Esophagus (tissue), 2 donors: ENCODE measurements around the gene SAA4. TPM values are rescaled to one million over a fixed set of nuclear protein-coding genes. Genes with fewer than 3 reads are reported as not detected.
"Not testable (repeated sequence)": the region's sequence is repeated elsewhere in the genome, so short reads cannot be mapped to it uniquely, and the experiment has no call there.

Experiments
- H3K27ac ChIP-seq, 2 donors: one replicate each; pipeline ENCODE4 v1.5.1; 2013; ENCODE audit warnings: low read depth in 2 of 2, mild to moderate bottlenecking in 2 of 2, inconsistent platforms in 1 of 2, low read length in 1 of 2, moderate library complexity in 1 of 2
- H3K27me3 ChIP-seq, 2 donors: one replicate each; pipeline ENCODE4 v1.6.1; 2013; ENCODE audit warnings: low read length in 2 of 2, control low read depth in 1 of 2, mild to moderate bottlenecking in 1 of 2; ENCODE audit not compliant: insufficient read depth in 2 of 2, control insufficient read depth in 1 of 2
- H3K36me3 ChIP-seq, 2 donors: one replicate each; pipeline ENCODE4 v1.6.1; 2013; ENCODE audit warnings: low read length in 1 of 2; ENCODE audit not compliant: control insufficient read depth in 2 of 2, insufficient read depth in 2 of 2
- H3K4me1 ChIP-seq, 2 donors: one replicate each; pipeline ENCODE4 v1.6.1; 2013; ENCODE audit warnings: low read length in 1 of 2; ENCODE audit not compliant: control insufficient read depth in 2 of 2, insufficient read depth in 2 of 2
- H3K4me3 ChIP-seq, 2 donors: one replicate each; pipeline ENCODE4 v1.5.1; 2013; ENCODE audit warnings: low read length in 2 of 2, mild to moderate bottlenecking in 2 of 2, low read depth in 1 of 2, moderate library complexity in 1 of 2
- H3K9me3 ChIP-seq, 2 donors: one replicate each; pipeline ENCODE4 v1.6.1; 2013; ENCODE audit warnings: mild to moderate bottlenecking in 2 of 2, low read depth in 1 of 2, low read length in 1 of 2, moderate library complexity in 1 of 2; ENCODE audit not compliant: control insufficient read depth in 2 of 2, insufficient read depth in 1 of 2
- WGBS, 2 donors: extraction: QIAGEN DNeasy Blood & Tissue Kit; methylation state at CpG; one replicate each; pipeline ENCODE4 v1.1.7; 2013; 5-methylcytosine and 5-hydroxymethylcytosine counted together
- polyA plus RNA-seq, 2 donors: library from polyadenylated mRNA; stranded (reverse); fragments of 200-250 nt; gene quantifications; one replicate each; pipeline ENCODE4 v1.2.3, GENCODE V29; 2013
- donor health status: healthy with polysubstance abuse.
- donor health status: Bipolar disorder and iron deficiency.

Gene SAA4
- polyA plus RNA-seq, result not detected

- Histone ChIP-seq H3K4me3 (no peak within 1 kb of the TSS), H3K9me3 (no peaks in the 10 kb centered on the region), H3K36me3 (no peaks in the 10 kb centered on the region), H3K4me1 (no peaks in the 10 kb centered on the region), H3K27me3 (no peaks in the 10 kb centered on the region), H3K27ac (no peak within 1 kb of the TSS)
- WGBS, 2 donors, result 65 to 73% methylated on average over 2 of the region's 2 CpGs
These were observed at the start of gene SAA4 for GRCh38 chr11:18236664-18237356. TSS of gene SAA4 (minus strand) at chr11:18236802. CDS start at chr11:18235926, 876 bp downstream.

- H3K4me3 ChIP-seq, result no peak overlapping the region
- H3K27ac ChIP-seq, result no peak overlapping the region
- no peaks in the 10 kb centered on the region for H3K9me3 ChIP-seq
- H3K36me3 ChIP-seq, result peaks cover 8 to 16% of the 10 kb centered on the region in 2 donors
- H3K27me3 ChIP-seq, result no peaks in the 10 kb centered on the region
- WGBS, 2 donors, result 95 to 96% methylated on average over 1 of the region's 1 CpG
- no peaks in the 10 kb centered on the region for H3K4me1 ChIP-seq
These were observed 49.2 kb upstream of the SAA4 start for GRCh38 chr11:18285841-18286240.

DNA sequence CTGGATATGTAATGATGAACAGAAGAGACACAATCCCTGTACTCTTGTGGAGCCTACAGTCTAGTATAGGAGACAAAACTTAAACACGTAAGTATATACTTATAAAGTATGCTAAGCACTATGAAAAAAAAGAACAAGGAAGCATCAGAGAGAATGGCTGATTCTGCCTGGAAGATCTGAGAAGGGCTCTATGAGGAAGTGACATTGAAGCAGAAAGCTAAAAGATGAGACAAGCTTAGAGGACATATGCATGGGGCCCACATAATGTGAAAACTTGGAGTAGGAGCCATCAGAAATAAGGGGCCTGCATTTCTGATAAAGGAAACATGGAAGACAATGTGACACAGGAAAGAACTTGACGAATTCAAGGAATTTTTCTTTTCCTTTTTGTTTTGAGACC lies 46.0 kb upstream of the SAA4 start:
- H3K27ac ChIP-seq, result no peak overlapping the region
- H3K4me3 ChIP-seq, result no peak overlapping the region
- no peaks in the 10 kb centered on the region for H3K4me1 ChIP-seq
- peaks cover 6 to 11% of the 10 kb centered on the region in 2 donors for H3K36me3 ChIP-seq
- 91% methylated on average over 2 of the region's 2 CpGs for WGBS, 2 donors
- no peaks in the 10 kb centered on the region for H3K9me3 ChIP-seq
- H3K27me3 ChIP-seq, result no peaks in the 10 kb centered on the region

DNA sequence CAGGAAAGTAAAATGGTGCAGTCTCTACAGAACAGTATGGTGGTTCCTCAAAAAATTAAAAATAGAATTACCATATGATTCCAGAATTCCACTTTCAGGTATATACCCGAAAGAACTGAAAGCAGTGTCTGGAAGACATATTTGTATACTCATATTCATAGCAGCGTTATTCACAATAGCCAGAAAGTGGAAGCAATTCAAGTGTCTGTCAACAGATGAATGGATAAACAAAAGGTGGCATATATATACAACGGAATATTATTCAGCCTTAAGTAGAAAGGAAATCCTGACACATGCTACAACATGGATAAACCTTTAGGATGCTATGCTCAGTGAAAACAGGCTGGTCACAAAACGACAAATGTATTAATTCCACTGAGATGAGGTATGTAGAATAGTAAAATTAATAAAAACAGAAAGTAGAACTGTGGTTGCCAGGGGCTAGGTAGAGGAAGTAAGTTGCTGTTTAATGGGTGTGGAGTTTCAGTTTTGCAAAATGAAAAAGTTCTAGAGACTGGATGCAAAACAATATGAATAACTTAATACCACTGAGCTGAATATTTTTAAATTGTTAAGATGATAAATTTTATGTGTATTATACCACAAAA lies 43.9 kb upstream of the SAA4 start:
- H3K4me3 ChIP-seq, result no peak overlapping the region
- H3K4me1 ChIP-seq, result no peaks in the 10 kb centered on the region
- H3K27ac ChIP-seq, result no peak overlapping the region
- no peaks in the 10 kb centered on the region for H3K9me3 ChIP-seq
- H3K27me3 ChIP-seq, result no peaks in the 10 kb centered on the region
- peaks cover 2 to 5% of the 10 kb centered on the region in 2 donors for H3K36me3 ChIP-seq
- WGBS, 2 donors, result 71 to 74% methylated on average over 4 of the region's 4 CpGs

GRCh38 chr11:18277565-18278271 lies 41.1 kb upstream of the SAA4 start:
- 90 to 93% methylated on average over 5 of the region's 5 CpGs for WGBS, 2 donors
- peaks cover 2 to 5% of the 10 kb centered on the region in 2 donors for H3K36me3 ChIP-seq
- H3K27me3 ChIP-seq, result no peaks in the 10 kb centered on the region
- H3K9me3 ChIP-seq, result no peaks in the 10 kb centered on the region
- no peak overlapping the region for H3K4me3 ChIP-seq
- H3K4me1 ChIP-seq, result no peaks in the 10 kb centered on the region
- H3K27ac ChIP-seq, result no peak overlapping the region

DNA sequence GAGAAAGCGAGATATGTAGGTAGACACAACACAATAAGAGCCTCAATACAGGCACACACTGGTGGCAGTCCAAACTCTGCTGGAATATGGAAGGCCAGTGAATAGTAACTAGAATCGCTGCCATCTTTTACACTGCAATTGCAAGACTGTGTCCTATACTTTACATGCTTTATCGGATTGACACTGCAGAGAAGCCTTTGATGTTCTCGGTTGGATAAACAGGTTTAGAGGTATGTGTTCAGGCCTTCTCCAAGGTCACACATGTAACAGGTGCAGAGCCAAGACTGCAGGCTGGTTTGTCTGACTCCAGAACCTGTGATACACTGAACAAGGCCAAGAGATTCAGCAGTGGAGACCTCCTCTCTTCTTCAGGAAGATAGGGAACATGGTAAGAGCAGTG lies 34.6 kb upstream of the SAA4 start:
- Histone ChIP-seq H3K4me1 (no peaks in the 10 kb centered on the region), H3K27me3 (no peaks in the 10 kb centered on the region), H3K27ac (no peak overlapping the region), H3K36me3 (no peaks in the 10 kb centered on the region), H3K9me3 (no peaks in the 10 kb centered on the region), H3K4me3 (no peak overlapping the region)
- 62 to 64% methylated on average over 4 of the region's 4 CpGs for WGBS, 2 donors

DNA sequence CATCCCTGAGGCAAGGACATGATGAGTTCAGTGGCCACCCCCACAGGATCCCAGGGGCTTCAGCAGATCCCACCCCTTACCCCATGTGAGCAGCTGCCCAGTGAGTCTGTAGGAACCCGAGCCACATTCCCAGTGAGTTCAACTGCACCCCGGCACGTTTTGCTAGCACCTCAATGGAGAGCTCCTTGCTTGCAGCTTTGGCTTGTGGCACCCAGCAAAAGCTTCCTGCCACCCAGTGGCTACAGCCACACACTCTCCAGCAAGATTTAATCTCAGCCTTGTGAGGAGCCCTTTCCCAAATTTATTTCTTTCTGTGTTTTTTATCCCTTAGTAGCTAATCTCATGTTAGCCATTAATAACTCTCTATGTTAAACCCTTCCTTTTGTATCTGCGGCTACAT lies 33.5 kb upstream of the SAA4 start:
- H3K4me3 ChIP-seq, result no peak overlapping the region
- no peak overlapping the region for H3K27ac ChIP-seq
- WGBS, 2 donors, result 70 to 75% methylated on average over 4 of the region's 4 CpGs
- no peaks in the 10 kb centered on the region for H3K9me3 ChIP-seq
- no peaks in the 10 kb centered on the region for H3K27me3 ChIP-seq
- H3K4me1 ChIP-seq, result no peaks in the 10 kb centered on the region
- no peaks in the 10 kb centered on the region for H3K36me3 ChIP-seq

GRCh38 chr11:18269252-18269651 lies 32.6 kb upstream of the SAA4 start:
- not testable (repeated sequence) for H3K4me1 ChIP-seq, H3K4me3 ChIP-seq, H3K36me3 ChIP-seq, H3K27ac ChIP-seq, H3K27me3 ChIP-seq, H3K9me3 ChIP-seq
- 85 to 91% methylated on average over 2 to 3 of the region's 5 CpGs for WGBS, 2 donors

- 63 to 70% methylated on average over 4 to 6 of the region's 10 CpGs for WGBS, 2 donors
- H3K27me3 ChIP-seq, H3K27ac ChIP-seq, H3K36me3 ChIP-seq, H3K4me3 ChIP-seq, H3K4me1 ChIP-seq, H3K9me3 ChIP-seq: not testable (repeated sequence)
These were observed 30.9 kb upstream of the SAA4 start for GRCh38 chr11:18267335-18268133.
